Panc1 (cell line): ENCODE data around the gene NLRP7.

Source experiments
- POLR2AphosphoS5 ChIP-seq: IDR thresholded peaks from 2 replicates; pipeline ENCODE4 v1.6.1; 2012; ENCODE audit warnings: mild to moderate bottlenecking, low read depth, low read length, moderate library complexity
- SIN3A ChIP-seq: IDR thresholded peaks from 2 replicates; pipeline ENCODE4 v1.6.1; 2012; ENCODE audit warnings: low read depth, mild to moderate bottlenecking, low read length, moderate library complexity, borderline replicate concordance; ENCODE audit not compliant: insufficient read depth
- TCF7L2 ChIP-seq: IDR thresholded peaks from 2 replicates; pipeline ENCODE4 v1.6.1; 2011; ENCODE audit warnings: mild to moderate bottlenecking, low read depth, low read length, inconsistent platforms
- TF ChIP-seq, protein P1 (sequence below): fragments of 450-650 bp; IDR thresholded peaks from 2 replicates; pipeline ENCODE4 v1.5.1; 2017; ENCODE audit warnings: mild to moderate bottlenecking

DNA sequence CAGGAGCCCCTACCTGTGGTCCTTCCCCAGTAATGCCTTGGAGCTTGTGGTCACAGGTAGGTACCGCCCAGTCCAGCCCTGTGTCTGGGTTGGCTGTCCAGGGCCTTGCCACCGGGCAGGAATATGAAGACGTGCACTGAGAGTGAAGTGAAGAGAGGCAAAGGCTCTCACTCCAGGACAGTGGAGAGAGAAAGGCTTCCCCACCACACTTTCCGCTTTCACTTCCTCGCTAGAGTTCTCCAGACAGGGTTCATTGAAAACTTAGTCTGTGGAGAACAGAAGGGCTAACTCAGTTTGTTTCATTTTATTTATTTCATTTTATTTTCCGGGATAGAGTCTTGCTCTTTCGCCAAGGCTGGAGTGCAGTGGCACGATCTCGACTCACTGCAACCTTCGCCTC lies 59.1 kb downstream of the NLRP7 start:
- TF ChIP-seq, protein P1, sequence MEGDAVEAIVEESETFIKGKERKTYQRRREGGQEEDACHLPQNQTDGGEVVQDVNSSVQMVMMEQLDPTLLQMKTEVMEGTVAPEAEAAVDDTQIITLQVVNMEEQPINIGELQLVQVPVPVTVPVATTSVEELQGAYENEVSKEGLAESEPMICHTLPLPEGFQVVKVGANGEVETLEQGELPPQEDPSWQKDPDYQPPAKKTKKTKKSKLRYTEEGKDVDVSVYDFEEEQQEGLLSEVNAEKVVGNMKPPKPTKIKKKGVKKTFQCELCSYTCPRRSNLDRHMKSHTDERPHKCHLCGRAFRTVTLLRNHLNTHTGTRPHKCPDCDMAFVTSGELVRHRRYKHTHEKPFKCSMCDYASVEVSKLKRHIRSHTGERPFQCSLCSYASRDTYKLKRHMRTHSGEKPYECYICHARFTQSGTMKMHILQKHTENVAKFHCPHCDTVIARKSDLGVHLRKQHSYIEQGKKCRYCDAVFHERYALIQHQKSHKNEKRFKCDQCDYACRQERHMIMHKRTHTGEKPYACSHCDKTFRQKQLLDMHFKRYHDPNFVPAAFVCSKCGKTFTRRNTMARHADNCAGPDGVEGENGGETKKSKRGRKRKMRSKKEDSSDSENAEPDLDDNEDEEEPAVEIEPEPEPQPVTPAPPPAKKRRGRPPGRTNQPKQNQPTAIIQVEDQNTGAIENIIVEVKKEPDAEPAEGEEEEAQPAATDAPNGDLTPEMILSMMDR: no peak
- TF ChIP-seq SIN3A (no peak), POLR2AphosphoS5 (no peak), TCF7L2 (no peak)
